HepG2 (cell line): Measurements from ENCODE around the gene VAV2. TPM values are rescaled to one million over a fixed set of nuclear protein-coding genes. Genes with fewer than 3 reads are reported as not detected.

Experiments
- HNF4A ChIP-seq: sonication (generic); formaldehyde crosslinking; IDR thresholded peaks from 2 replicates; pipeline ENCODE4 v1.4.0; 2020; ENCODE audit warnings: missing genetic modification reagents
- HNRNPH1 ChIP-seq: fragments of 200-400 bp; formaldehyde crosslinking; optimal IDR thresholded peaks from 2 replicates; pipeline ENCODE3; 2017; ENCODE audit warnings: mild to moderate bottlenecking, low read depth, low read length
- KDM5B ChIP-seq: sonication (generic); formaldehyde crosslinking; IDR thresholded peaks from 2 replicates; pipeline ENCODE4 v1.4.0; 2020; ENCODE audit warnings: missing genetic modification reagents, mild to moderate bottlenecking, borderline replicate concordance
- PCBP2 ChIP-seq: fragments of 200-400 bp; formaldehyde crosslinking; optimal IDR thresholded peaks from 2 replicates; pipeline ENCODE3; 2018; ENCODE audit warnings: low read length, low read depth; ENCODE audit not compliant: poor library complexity, severe bottlenecking
- RFX3 ChIP-seq: IDR thresholded peaks from 2 replicates; pipeline ENCODE4 v1.6.1; 2016; ENCODE audit warnings: missing biosample characterization, missing genetic modification reagents
- ZFX ChIP-seq: sonication (generic); formaldehyde crosslinking; IDR thresholded peaks from 2 replicates; pipeline ENCODE4 v1.4.0; 2020; ENCODE audit warnings: mild to moderate bottlenecking, low read depth, missing genetic modification reagents, moderate library complexity
- ZNF30 ChIP-seq: sonication (generic); formaldehyde crosslinking; IDR thresholded peaks from 2 replicates; pipeline ENCODE4 v1.5.0; 2020; ENCODE audit warnings: mild to moderate bottlenecking, missing genetic modification reagents
- ZNF343 ChIP-seq: sonication (generic); formaldehyde crosslinking; IDR thresholded peaks from 2 replicates; pipeline ENCODE4 v1.4.0; 2020; ENCODE audit warnings: mild to moderate bottlenecking, missing genetic modification reagents
- ZNF549 ChIP-seq: sonication (generic); formaldehyde crosslinking; IDR thresholded peaks from 2 replicates; pipeline ENCODE4 v1.5.0; 2020; ENCODE audit warnings: missing genetic modification reagents
- ZNF644 ChIP-seq: IDR thresholded peaks from 2 replicates; pipeline ENCODE4 v1.6.1; 2016; ENCODE audit warnings: low read depth
- ZNF652 ChIP-seq: IDR thresholded peaks from 2 replicates; pipeline ENCODE4 v1.6.1; 2016; ENCODE audit warnings: low read depth, borderline replicate concordance
- ZNF772 ChIP-seq: sonication (generic); formaldehyde crosslinking; IDR thresholded peaks from 2 replicates; pipeline ENCODE4 v1.5.0; 2020; ENCODE audit warnings: mild to moderate bottlenecking, missing genetic modification reagents
- ZNF777 ChIP-seq: sonication (generic); formaldehyde crosslinking; IDR thresholded peaks from 2 replicates; pipeline ENCODE4 v1.4.0; 2020; ENCODE audit warnings: missing genetic modification reagents
- ZSCAN29 ChIP-seq: sonication (generic); formaldehyde crosslinking; conservative IDR thresholded peaks from 2 replicates; pipeline ENCODE4 v1.4.0; 2020; ENCODE audit warnings: mild to moderate bottlenecking, missing genetic modification reagents
- ZSCAN31 ChIP-seq: sonication (generic); formaldehyde crosslinking; IDR thresholded peaks from 2 replicates; pipeline ENCODE4 v1.5.0; 2020; ENCODE audit warnings: low read depth, mild to moderate bottlenecking, missing genetic modification reagents
- ZZZ3 ChIP-seq: sonication (generic); formaldehyde crosslinking; IDR thresholded peaks from 2 replicates; pipeline ENCODE4 v1.4.0; 2020; ENCODE audit warnings: missing genetic modification reagents, mild to moderate bottlenecking, borderline replicate concordance
- polyA plus RNA-seq, 8 experiments: library from polyadenylated mRNA; depleted of rRNA in 3 of 8; stranded (reverse) in 7 of 8; unstranded in 1 of 8; fragments of >200 nt; fragmentation: Illumina TruSeq in 4 of 8; extraction: Trizol in 4 of 8; gene quantifications; 2 replicates each; pipeline versions ENCODE4 v1.2.1 to v1.2.3, GENCODE V29; 2011 to 2016; ENCODE audit warnings: low read depth in 4 of 8, missing spikeins in 1 of 8, mixed read lengths in 1 of 8; ENCODE audit not compliant: insufficient read depth in 1 of 8
- total RNA-seq, 5 experiments: library from RNA; depleted of rRNA; stranded (reverse); fragments of >200 nt; fragmentation: Illumina TruSeq; extraction: Trizol; gene quantifications; 2 replicates each; pipeline ENCODE4 v1.2.3, GENCODE V29; 2016; ENCODE audit warnings: low read depth in 1 of 5
- TF ChIP-seq, protein P1 (sequence below): sonication (generic); formaldehyde crosslinking; IDR thresholded peaks from 2 replicates; pipeline ENCODE4 v1.4.0; 2020; ENCODE audit warnings: missing genetic modification reagents, borderline replicate concordance
- TF ChIP-seq, protein P2 (sequence below), 2 experiments: sonication (generic) in 1 of 2; formaldehyde crosslinking in 1 of 2; IDR thresholded peaks; 2 replicates each; pipeline versions ENCODE4 v1.4.0 to v1.6.1; 2018 to 2020; ENCODE audit warnings: missing genetic modification reagents in 2 of 2, borderline replicate concordance in 1 of 2, low read depth in 1 of 2, mild to moderate bottlenecking in 1 of 2, missing biosample characterization in 1 of 2
- TF ChIP-seq, protein P3 (sequence below): sonication (generic); formaldehyde crosslinking; IDR thresholded peaks from 2 replicates; pipeline ENCODE4 v1.5.0; 2020; ENCODE audit warnings: mild to moderate bottlenecking, missing genetic modification reagents, borderline replicate concordance

The VAV2 gene
- total and polyA plus RNA-seq, 2 of the 13 experiments (the other 11 are each of a cell fraction or from before 2014, with no cell fraction given) = 22.5 to 22.9 TPM

DNA sequence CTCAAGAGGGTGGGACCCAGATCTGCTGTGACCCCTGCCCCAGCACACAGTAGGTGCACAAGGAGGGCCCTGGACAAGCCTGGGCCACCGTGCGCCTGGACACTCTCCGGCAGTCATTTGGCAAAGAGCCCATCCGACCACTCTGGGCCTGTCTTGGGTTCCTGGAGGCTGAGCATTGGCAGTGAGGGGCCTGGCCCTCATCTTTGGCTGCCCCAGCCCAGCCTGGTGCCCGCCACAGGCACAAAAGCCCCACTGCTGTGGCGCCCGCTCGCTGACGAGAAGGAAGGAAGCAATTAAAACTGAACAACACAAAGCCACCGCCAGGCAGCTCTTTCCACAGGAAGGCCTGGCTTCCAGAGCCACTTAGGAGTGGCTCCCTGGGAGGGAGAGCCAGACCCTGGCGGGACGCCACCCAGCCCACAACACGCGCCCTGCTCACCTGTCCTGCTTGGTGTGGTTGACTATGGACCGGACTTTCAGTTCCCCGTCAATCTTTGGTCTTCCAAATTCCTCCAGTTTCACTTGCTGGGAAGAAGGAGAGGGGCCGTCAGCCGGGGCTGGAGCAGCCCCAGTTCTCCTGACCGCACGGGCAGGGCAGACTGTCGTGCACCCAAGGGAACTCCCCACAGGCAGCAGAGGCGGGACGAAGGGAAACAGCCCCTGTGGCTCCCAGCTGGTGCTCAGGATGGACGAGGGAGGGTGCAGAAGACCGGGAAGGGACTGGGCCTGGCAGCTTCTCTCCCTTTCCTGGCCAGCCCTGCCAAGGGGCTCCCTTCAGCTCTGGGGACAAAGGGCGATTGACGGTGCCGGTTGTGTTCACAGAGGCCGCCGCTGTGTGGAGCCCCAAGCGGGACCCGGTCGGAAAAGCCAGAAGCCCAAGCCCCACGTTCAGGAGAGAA is 203.1 kb downstream of the VAV2 start (continued):
- TF ChIP-seq ZZZ3 (CRISPR knock-in tag) = 0 out of 2 replicates have a peak, but pooled peaks have one; percentile 50
- no peak for TF ChIP-seq ZSCAN29 (CRISPR knock-in tag)
- no peak for TF ChIP-seq ZNF777
- no peak for TF ChIP-seq ZNF343
- 0 out of 2 replicates have a peak, but pooled peaks have one; percentile 36 for TF ChIP-seq ZNF30 (CRISPR knock-in tag)
- TF ChIP-seq, protein P1, sequence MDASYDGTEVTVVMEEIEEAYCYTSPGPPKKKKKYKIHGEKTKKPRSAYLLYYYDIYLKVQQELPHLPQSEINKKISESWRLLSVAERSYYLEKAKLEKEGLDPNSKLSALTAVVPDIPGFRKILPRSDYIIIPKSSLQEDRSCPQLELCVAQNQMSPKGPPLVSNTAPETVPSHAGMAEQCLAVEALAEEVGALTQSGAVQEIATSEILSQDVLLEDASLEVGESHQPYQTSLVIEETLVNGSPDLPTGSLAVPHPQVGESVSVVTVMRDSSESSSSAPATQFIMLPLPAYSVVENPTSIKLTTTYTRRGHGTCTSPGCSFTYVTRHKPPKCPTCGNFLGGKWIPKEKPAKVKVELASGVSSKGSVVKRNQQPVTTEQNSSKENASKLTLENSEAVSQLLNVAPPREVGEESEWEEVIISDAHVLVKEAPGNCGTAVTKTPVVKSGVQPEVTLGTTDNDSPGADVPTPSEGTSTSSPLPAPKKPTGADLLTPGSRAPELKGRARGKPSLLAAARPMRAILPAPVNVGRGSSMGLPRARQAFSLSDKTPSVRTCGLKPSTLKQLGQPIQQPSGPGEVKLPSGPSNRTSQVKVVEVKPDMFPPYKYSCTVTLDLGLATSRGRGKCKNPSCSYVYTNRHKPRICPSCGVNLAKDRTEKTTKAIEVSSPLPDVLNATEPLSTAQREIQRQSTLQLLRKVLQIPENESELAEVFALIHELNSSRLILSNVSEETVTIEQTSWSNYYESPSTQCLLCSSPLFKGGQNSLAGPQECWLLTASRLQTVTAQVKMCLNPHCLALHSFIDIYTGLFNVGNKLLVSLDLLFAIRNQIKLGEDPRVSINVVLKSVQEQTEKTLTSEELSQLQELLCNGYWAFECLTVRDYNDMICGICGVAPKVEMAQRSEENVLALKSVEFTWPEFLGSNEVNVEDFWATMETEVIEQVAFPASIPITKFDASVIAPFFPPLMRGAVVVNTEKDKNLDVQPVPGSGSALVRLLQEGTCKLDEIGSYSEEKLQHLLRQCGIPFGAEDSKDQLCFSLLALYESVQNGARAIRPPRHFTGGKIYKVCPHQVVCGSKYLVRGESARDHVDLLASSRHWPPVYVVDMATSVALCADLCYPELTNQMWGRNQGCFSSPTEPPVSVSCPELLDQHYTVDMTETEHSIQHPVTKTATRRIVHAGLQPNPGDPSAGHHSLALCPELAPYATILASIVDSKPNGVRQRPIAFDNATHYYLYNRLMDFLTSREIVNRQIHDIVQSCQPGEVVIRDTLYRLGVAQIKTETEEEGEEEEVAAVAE = no peak
- TF ChIP-seq ZNF549 (CRISPR knock-in tag) = no peak
- no peak for TF ChIP-seq PCBP2
- TF ChIP-seq HNF4A (CRISPR knock-in tag) = peak; percentile 80
- TF ChIP-seq HNRNPH1 = no peak
- TF ChIP-seq RFX3 (CRISPR knock-in tag) = no peak
- no peak for TF ChIP-seq ZNF644
- TF ChIP-seq KDM5B (CRISPR knock-in tag) = no peak
- TF ChIP-seq, protein P2, sequence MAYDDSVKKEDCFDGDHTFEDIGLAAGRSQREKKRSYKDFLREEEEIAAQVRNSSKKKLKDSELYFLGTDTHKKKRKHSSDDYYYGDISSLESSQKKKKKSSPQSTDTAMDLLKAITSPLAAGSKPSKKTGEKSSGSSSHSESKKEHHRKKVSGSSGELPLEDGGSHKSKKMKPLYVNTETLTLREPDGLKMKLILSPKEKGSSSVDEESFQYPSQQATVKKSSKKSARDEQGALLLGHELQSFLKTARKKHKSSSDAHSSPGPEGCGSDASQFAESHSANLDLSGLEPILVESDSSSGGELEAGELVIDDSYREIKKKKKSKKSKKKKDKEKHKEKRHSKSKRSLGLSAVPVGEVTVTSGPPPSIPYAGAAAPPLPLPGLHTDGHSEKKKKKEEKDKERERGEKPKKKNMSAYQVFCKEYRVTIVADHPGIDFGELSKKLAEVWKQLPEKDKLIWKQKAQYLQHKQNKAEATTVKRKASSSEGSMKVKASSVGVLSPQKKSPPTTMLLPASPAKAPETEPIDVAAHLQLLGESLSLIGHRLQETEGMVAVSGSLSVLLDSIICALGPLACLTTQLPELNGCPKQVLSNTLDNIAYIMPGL (CRISPR knock-in tag; IDR thresholded peaks at IDR 0.05; ENCODE audit: borderline replicate concordance in 1 of 2, low read depth in 1 of 2) = peak in 1 of 2 experiments; percentile 30; a peak in 1 of 4 replicates
- no peak for TF ChIP-seq ZNF772 (CRISPR knock-in tag)
- peak; percentile 57; the same call in 1 of the 2 replicates for TF ChIP-seq ZFX (CRISPR knock-in tag)
- no peak for TF ChIP-seq ZSCAN31 (CRISPR knock-in tag)
- TF ChIP-seq, protein P3, sequence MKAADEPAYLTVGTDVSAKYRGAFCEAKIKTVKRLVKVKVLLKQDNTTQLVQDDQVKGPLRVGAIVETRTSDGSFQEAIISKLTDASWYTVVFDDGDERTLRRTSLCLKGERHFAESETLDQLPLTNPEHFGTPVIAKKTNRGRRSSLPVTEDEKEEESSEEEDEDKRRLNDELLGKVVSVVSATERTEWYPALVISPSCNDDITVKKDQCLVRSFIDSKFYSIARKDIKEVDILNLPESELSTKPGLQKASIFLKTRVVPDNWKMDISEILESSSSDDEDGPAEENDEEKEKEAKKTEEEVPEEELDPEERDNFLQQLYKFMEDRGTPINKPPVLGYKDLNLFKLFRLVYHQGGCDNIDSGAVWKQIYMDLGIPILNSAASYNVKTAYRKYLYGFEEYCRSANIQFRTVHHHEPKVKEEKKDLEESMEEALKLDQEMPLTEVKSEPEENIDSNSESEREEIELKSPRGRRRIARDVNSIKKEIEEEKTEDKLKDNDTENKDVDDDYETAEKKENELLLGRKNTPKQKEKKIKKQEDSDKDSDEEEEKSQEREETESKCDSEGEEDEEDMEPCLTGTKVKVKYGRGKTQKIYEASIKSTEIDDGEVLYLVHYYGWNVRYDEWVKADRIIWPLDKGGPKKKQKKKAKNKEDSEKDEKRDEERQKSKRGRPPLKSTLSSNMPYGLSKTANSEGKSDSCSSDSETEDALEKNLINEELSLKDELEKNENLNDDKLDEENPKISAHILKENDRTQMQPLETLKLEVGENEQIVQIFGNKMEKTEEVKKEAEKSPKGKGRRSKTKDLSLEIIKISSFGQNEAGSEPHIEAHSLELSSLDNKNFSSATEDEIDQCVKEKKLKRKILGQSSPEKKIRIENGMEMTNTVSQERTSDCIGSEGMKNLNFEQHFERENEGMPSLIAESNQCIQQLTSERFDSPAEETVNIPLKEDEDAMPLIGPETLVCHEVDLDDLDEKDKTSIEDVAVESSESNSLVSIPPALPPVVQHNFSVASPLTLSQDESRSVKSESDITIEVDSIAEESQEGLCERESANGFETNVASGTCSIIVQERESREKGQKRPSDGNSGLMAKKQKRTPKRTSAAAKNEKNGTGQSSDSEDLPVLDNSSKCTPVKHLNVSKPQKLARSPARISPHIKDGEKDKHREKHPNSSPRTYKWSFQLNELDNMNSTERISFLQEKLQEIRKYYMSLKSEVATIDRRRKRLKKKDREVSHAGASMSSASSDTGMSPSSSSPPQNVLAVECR = peak; percentile 57
- no peak for TF ChIP-seq ZNF652
